ENCODE data around the gene PYGO1. TPM values are rescaled to one million over a fixed set of nuclear protein-coding genes. Genes with fewer than 3 reads are reported as not detected.

Gene PYGO1
- total RNA-seq, 1 donor from 2014 or later: 16.1 TPM

DNA sequence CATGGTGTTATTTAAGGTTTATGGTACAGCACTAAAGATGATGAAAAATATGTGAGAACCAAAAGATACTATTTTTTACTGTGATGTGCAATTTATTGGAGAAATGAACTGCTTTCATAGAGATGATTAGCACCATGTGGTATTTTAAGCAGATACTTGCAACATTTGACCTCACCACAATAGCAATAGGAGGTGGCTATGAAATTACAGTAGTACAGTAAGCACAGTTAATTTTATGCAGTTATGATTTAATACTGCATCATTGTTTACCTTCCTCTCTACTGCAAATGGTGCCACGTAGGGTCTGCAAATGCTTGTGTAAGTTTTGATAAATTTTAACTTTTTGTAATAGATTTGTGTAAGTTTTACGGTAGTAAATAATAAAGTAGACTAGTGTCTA is 14.0 kb downstream of the PYGO1 start:
- H3K27ac Mint-ChIP-seq (ENCODE audit: unreplicated experiment): no peak overlapping the region
- no peak for DNase-seq (ENCODE audit: extremely low spot score, unreplicated experiment)
- H3K4me1 Mint-ChIP-seq (ENCODE audit: unreplicated experiment): peaks cover 2% of the 10 kb centered on the region
- peaks cover 4% of the 10 kb centered on the region for H3K9me3 Mint-ChIP-seq (ENCODE audit: unreplicated experiment)
- no peak overlapping the region for H3K4me3 Mint-ChIP-seq (ENCODE audit: unreplicated experiment)
- H3K36me3 Mint-ChIP-seq (ENCODE audit: unreplicated experiment): peaks cover 5% of the 10 kb centered on the region
- no peak for TF ChIP-seq CTCF (IDR thresholded peaks at IDR 0.05)
- H3K27me3 Mint-ChIP-seq (ENCODE audit: unreplicated experiment): no peaks in the 10 kb centered on the region

DNA sequence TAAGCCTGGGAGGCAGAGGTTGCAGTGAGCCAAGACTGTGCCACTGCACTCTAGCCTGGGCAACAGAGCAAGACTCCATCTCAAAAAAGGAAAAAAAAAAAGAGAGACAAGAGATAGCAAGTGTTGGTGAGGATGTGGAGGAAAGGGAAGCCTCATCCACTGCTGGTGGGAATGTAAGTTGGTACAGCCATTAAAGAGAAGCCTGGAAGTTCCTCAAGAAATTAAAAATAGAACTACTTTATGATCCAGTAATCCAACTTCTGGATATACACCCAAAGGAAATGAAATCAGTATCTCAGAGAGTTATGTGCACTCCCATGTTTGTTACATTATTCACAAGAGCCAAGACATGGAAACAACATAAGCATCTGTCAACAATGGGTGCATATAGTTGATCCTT is 14.9 kb downstream of the PYGO1 start:
- peaks cover 2% of the 10 kb centered on the region for H3K4me1 Mint-ChIP-seq (ENCODE audit: unreplicated experiment)
- no peaks in the 10 kb centered on the region for H3K27me3 Mint-ChIP-seq (ENCODE audit: unreplicated experiment)
- no peak for DNase-seq (ENCODE audit: extremely low spot score, unreplicated experiment)
- no peak for TF ChIP-seq CTCF (IDR thresholded peaks at IDR 0.05)
- H3K4me3 Mint-ChIP-seq (ENCODE audit: unreplicated experiment): no peak overlapping the region
- H3K27ac Mint-ChIP-seq (ENCODE audit: unreplicated experiment): no peak overlapping the region
- H3K9me3 Mint-ChIP-seq (ENCODE audit: unreplicated experiment): peaks cover 4% of the 10 kb centered on the region
- peaks cover 5% of the 10 kb centered on the region for H3K36me3 Mint-ChIP-seq (ENCODE audit: unreplicated experiment)

GRCh38 chr15:55564347-55565145 is 23.6 kb downstream of the PYGO1 start:
- no peak for TF ChIP-seq CTCF (IDR thresholded peaks at IDR 0.05)

DNA sequence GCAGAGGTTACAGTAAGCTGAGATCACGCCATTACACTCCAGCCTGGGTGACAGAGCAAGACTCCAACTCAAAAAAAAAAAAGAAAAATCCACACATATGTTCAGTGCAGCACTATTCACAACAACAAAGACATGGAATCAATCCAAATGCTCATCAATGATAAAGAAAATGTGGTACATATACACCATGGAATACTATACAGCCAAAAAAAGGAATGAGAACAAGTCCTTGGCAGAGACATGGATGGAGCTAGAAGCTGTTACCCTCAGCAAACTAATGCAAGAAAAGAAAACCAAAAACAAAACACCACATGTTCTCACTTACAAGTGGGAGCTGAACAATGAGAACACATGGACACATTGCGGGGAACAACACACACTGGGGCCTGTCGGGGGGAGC is 25.5 kb downstream of the PYGO1 start:
- H3K27me3 Mint-ChIP-seq (ENCODE audit: unreplicated experiment): no peaks in the 10 kb centered on the region
- peaks cover 18% of the 10 kb centered on the region for H3K9me3 Mint-ChIP-seq (ENCODE audit: unreplicated experiment)
- no peaks in the 10 kb centered on the region for H3K4me1 Mint-ChIP-seq (ENCODE audit: unreplicated experiment)
- H3K36me3 Mint-ChIP-seq (ENCODE audit: unreplicated experiment): no peaks in the 10 kb centered on the region
- no peak for DNase-seq (ENCODE audit: extremely low spot score, unreplicated experiment)
- no peak overlapping the region for H3K4me3 Mint-ChIP-seq (ENCODE audit: unreplicated experiment)
- no peak for TF ChIP-seq CTCF (IDR thresholded peaks at IDR 0.05)
- H3K27ac Mint-ChIP-seq (ENCODE audit: unreplicated experiment): no peak overlapping the region

More at GRCh38 chr15:55564347-55565145, 23.6 kb downstream of the PYGO1 start:
- DNase-seq (ENCODE audit: extremely low spot score, unreplicated experiment): no peak
- Mint-ChIP-seq H3K27me3 (ENCODE audit: unreplicated experiment) (no peaks in the 10 kb centered on the region), H3K36me3 (ENCODE audit: unreplicated experiment) (peaks cover 3% of the 10 kb centered on the region), H3K4me1 (ENCODE audit: unreplicated experiment) (no peaks in the 10 kb centered on the region), H3K9me3 (ENCODE audit: unreplicated experiment) (peaks cover 18% of the 10 kb centered on the region), H3K27ac (ENCODE audit: unreplicated experiment) (no peak overlapping the region), H3K4me3 (ENCODE audit: unreplicated experiment) (no peak overlapping the region)

DNA sequence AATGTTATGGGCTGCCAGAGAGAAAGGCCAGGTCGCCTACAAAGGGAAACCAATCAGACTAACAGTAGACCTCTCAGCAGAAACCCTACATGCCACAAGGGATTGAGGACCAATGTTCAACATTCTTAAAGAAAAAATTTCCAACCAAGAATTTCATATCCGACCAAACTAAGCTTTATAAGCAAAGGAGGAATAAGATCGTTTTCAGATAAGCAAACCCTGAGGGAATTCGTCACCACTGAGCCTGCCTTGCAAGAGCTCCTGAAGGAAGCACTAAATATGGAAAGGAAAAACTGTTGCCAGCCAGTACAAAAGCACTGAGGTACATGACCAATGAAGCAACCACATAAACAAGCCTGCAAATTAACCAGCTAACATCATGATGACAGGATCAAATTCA is 33.1 kb downstream of the PYGO1 start:
- DNase-seq (ENCODE audit: extremely low spot score, unreplicated experiment): no peak
- H3K36me3 Mint-ChIP-seq (ENCODE audit: unreplicated experiment): peaks cover 32% of the 10 kb centered on the region
- H3K27me3 Mint-ChIP-seq (ENCODE audit: unreplicated experiment): no peaks in the 10 kb centered on the region
- H3K4me3 Mint-ChIP-seq (ENCODE audit: unreplicated experiment): no peak overlapping the region
- no peak for TF ChIP-seq CTCF (IDR thresholded peaks at IDR 0.05)
- H3K9me3 Mint-ChIP-seq (ENCODE audit: unreplicated experiment): peaks cover 26% of the 10 kb centered on the region
- no peak overlapping the region for H3K27ac Mint-ChIP-seq (ENCODE audit: unreplicated experiment)
- H3K4me1 Mint-ChIP-seq (ENCODE audit: unreplicated experiment): peaks cover 15% of the 10 kb centered on the region
